Endothelial cell of umbilical vein (primary cell): ENCODE data around the gene DCDC1. TPM values are rescaled to one million over a fixed set of nuclear protein-coding genes. Genes with fewer than 3 reads are reported as not detected.

ENCODE experiments used
- BruUV-seq: library from RNA; stranded (reverse); fragments of 400-500 nt; replicated peaks from 2 replicates; lab custom pipeline; 2021; lab: Mats Ljungman, UMichigan
- CTCF ChIA-PET: fragments of 300-600, 350-600 bp; sonication (Branson Sonifier 250); formaldehyde crosslinking; loops from one replicate; lab custom pipeline; 2021; ENCODE audit warnings: antibody characterized with exemption, inconsistent platforms; lab: Charles Lee
- POLR2A ChIA-PET: fragments of 300-600, 350-600 bp; sonication (Branson Sonifier 250); formaldehyde crosslinking; loops from one replicate; lab custom pipeline; 2021; ENCODE audit warnings: antibody characterized with exemption, inconsistent platforms; lab: Charles Lee
- DNase-seq: peaks from one replicate; pipeline ENCODE4 v3.0.0-alpha.2; 2011; ENCODE audit warnings: low read depth, low spot score
- FAIRE-seq: peaks from 2 replicates; lab custom pipeline; 2011; peaks lifted over from hg19 to GRCh38; lab: Jason Lieb, UNC
- H2AFZ ChIP-seq: 2 replicates; pipeline ENCODE4 v1.6.0; 2012; ENCODE audit warnings: low read depth, low read length, control low read depth, inconsistent platforms
- H3K27ac ChIP-seq: 2 replicates; pipeline ENCODE4 v1.5.1; 2011; ENCODE audit warnings: low read depth, mild to moderate bottlenecking, control low read depth, low read length, moderate library complexity; ENCODE audit not compliant: insufficient read depth
- H3K27me3 ChIP-seq, 2 experiments: 2 replicates each; pipeline versions ENCODE4 v1.6.0 to v1.6.1; 2011; ENCODE audit warnings: low read length in 2 of 2, mixed read lengths in 1 of 2; ENCODE audit not compliant: control insufficient read depth in 2 of 2, insufficient read depth in 2 of 2
- H3K36me3 ChIP-seq, 2 experiments: 2 replicates in 1 of 2; 3 replicates in 1 of 2; pipeline ENCODE4 v1.5.1; 2011; ENCODE audit warnings: low read length in 2 of 2, mild to moderate bottlenecking in 1 of 2, moderate library complexity in 1 of 2; ENCODE audit not compliant: control insufficient read depth in 2 of 2, insufficient read depth in 2 of 2; ENCODE audit errors: extremely low read depth in 1 of 2
- H3K4me1 ChIP-seq: 3 replicates; pipeline ENCODE4 v1.5.1; 2011; ENCODE audit warnings: mild to moderate bottlenecking, low read length; ENCODE audit not compliant: control insufficient read depth, insufficient read depth; ENCODE audit errors: extremely low read depth
- H3K4me2 ChIP-seq: 2 replicates; pipeline ENCODE4 v1.6.1; 2011; ENCODE audit warnings: low read length, control low read depth, mixed read lengths; ENCODE audit not compliant: insufficient read depth
- H3K4me3 ChIP-seq, 3 experiments: fragments of 200-600 bp in 1 of 3; sonication (generic), shearing (Covaris generic) in 1 of 3; replicated peaks in 1 of 3; 2 replicates each; pipeline ENCODE4 v1.5.1; 2011 to 2016; ENCODE audit warnings: control low read depth in 3 of 3, low read length in 3 of 3, mild to moderate bottlenecking in 2 of 3, inconsistent platforms in 1 of 3, low read depth in 1 of 3, moderate library complexity in 1 of 3; ENCODE audit not compliant: insufficient read depth in 1 of 3
- H3K79me2 ChIP-seq: 2 replicates; pipeline ENCODE4 v1.6.0; 2012; ENCODE audit warnings: low read length, inconsistent platforms; ENCODE audit not compliant: control insufficient read depth, insufficient read depth
- H3K9ac ChIP-seq: replicated peaks from 2 replicates; pipeline ENCODE3; 2011; ENCODE audit warnings: low read length, control low read depth; ENCODE audit not compliant: insufficient read depth; ENCODE audit errors: extremely low read depth
- H3K9me1 ChIP-seq: replicated peaks from 3 replicates; pipeline ENCODE4 v1.6.0; 2011; ENCODE audit warnings: mild to moderate bottlenecking, low read length; ENCODE audit not compliant: control insufficient read depth, insufficient read depth; ENCODE audit errors: extremely low read depth
- H3K9me3 ChIP-seq: replicated peaks from 2 replicates; pipeline ENCODE4 v1.5.1; 2012; ENCODE audit warnings: low read length, inconsistent platforms; ENCODE audit not compliant: control insufficient read depth, insufficient read depth
- H4K20me1 ChIP-seq: replicated peaks from 2 replicates; pipeline ENCODE3; 2011; ENCODE audit warnings: mild to moderate bottlenecking, low read length; ENCODE audit not compliant: control insufficient read depth, insufficient read depth; ENCODE audit errors: extremely low read depth
- CTCF ChIP-seq, 2 donors: IDR thresholded peaks; 1 replicate in 1 of 2; 2 replicates in 1 of 2; pipeline ENCODE4 v1.5.1; 2011; ENCODE audit warnings: low read length in 2 of 2, mild to moderate bottlenecking in 2 of 2, moderate library complexity in 2 of 2, control low read depth in 1 of 2, inconsistent platforms in 1 of 2, low read depth in 1 of 2; ENCODE audit not compliant: insufficient read depth in 1 of 2; ENCODE audit errors: extremely low read depth in 1 of 2
- EZH2 ChIP-seq: IDR thresholded peaks from 2 replicates; pipeline ENCODE4 v1.6.1; 2012; ENCODE audit warnings: borderline replicate concordance, low read depth, mild to moderate bottlenecking, moderate library complexity, low read length, inconsistent platforms; ENCODE audit not compliant: severe bottlenecking
- FOS ChIP-seq: IDR thresholded peaks from 2 replicates; pipeline ENCODE4 v1.6.1; 2011; ENCODE audit warnings: mild to moderate bottlenecking, low read length, moderate library complexity, borderline replicate concordance; ENCODE audit not compliant: insufficient read depth
- GATA2 ChIP-seq: IDR thresholded peaks from 2 replicates; pipeline ENCODE4 v1.7.0; 2011; ENCODE audit warnings: low read depth, mild to moderate bottlenecking, moderate library complexity, mixed read lengths, low read length; ENCODE audit not compliant: insufficient read length, insufficient read depth
- JUN ChIP-seq: IDR thresholded peaks from 2 replicates; pipeline ENCODE4 v1.6.1; 2011; ENCODE audit warnings: borderline replicate concordance, low read depth; ENCODE audit not compliant: insufficient read length, insufficient read depth
- MYC ChIP-seq: IDR thresholded peaks from one replicate; pipeline ENCODE4 v1.6.1; 2011; ENCODE audit warnings: mild to moderate bottlenecking, low read depth, low read length
- POLR2A ChIP-seq: IDR thresholded peaks from 2 replicates; pipeline ENCODE4 v1.6.1; 2012; ENCODE audit warnings: low read depth, mild to moderate bottlenecking, control low read depth, low read length
- POLR2AphosphoS5 ChIP-seq: IDR thresholded peaks from 2 replicates; pipeline ENCODE4 v1.6.1; 2012; ENCODE audit warnings: low read depth, mild to moderate bottlenecking, control low read depth, low read length, moderate library complexity; ENCODE audit not compliant: insufficient read depth
- dilution Hi-C: fragments of 300-500 bp; cut with MboI; formaldehyde crosslinking; loops from one replicate; pipeline ENCODE4 v1.15.0; 2019; ENCODE audit warnings: low sequenced_read_pairs; ENCODE audit not compliant: extremely low pct_ligation_motif_present
- intact Hi-C: fragments of 100-400 bp; cut with micrococcal nuclease; formaldehyde crosslinking; loops from one replicate; pipeline ENCODE4 v1.10.0; 2022
- polyA plus RNA-seq, 4 experiments: library from polyadenylated mRNA; depleted of rRNA in 3 of 4; stranded (reverse) in 3 of 4; unstranded in 1 of 4; fragments of >200 nt; gene quantifications; 2 replicates each; pipeline versions ENCODE4 v1.2.1 to v1.2.3, GENCODE V29; 2011 to 2012; ENCODE audit warnings: missing spikeins in 1 of 4
- total RNA-seq: library from RNA; stranded (reverse); gene quantifications from 2 replicates; pipeline ENCODE4 v1.2.3, GENCODE V29; 2021
- TF ChIP-seq, protein P1 (sequence below): IDR thresholded peaks from 2 replicates; pipeline ENCODE4 v1.6.1; 2011; ENCODE audit not compliant: insufficient read depth, insufficient read length

The DCDC1 gene
- total and polyA plus RNA-seq, 2 donors (not counting 3 experiments of a cell fraction or from before 2014, with no cell fraction given) = 0.04 TPM; not detected in 1

DNA sequence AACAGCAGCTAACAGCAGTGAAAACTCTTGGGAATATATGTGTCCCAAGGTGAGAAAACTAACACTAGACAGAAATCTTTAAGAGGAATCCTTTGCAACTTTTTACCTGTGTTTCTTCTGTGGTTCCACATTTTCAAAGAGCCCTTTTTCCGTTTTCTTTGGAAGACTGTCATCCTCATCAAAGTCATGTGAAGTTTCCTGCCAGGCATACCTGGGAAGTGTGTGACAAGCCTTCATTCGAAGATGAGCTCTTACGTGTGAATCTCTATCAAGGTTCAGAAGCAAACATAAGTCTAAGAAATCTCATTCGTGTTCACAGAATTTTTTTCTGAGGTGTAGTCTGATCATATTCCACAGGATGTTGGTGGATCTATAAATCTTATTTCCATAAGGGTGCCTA, 452.8 kb downstream of the DCDC1 start:
- CTCF ChIA-PET = no interaction called here
- Histone ChIP-seq H3K27ac (no peak overlapping the region), H3K27me3 (peaks cover 0 to 6% of the 10 kb centered on the region in 2 experiments), H3K9me3 (no peaks in the 10 kb centered on the region), H3K4me2 (no peak overlapping the region), H3K79me2 (no peaks in the 10 kb centered on the region), H3K9me1 (no peaks in the 10 kb centered on the region), H3K4me3 (no peak overlapping the region), H2AFZ (no peak overlapping the region), H4K20me1 (no peaks in the 10 kb centered on the region), H3K4me1 (no peaks in the 10 kb centered on the region), H3K36me3 (no peaks in the 10 kb centered on the region), H3K9ac (no peak overlapping the region)
- BruUV-seq = no TSS peak
- DNase-seq = no peak
- no peak for FAIRE-seq
- POLR2A ChIA-PET = no interaction called here
- dilution Hi-C loops (no loop called here), intact Hi-C loops (loop anchor here (5.0 to 10.0 kb wide), 2 partner anchors 179 to 1482 kb away; no protein-coding TSS in a partner anchor)
- TF ChIP-seq EZH2 (no peak), POLR2A (no peak), POLR2AphosphoS5 (no peak), JUN (no peak), FOS (no peak), MYC (no peak), GATA2 (no peak), CTCF (IDR thresholded peaks at IDR 0.05; ENCODE audit: extremely low read depth in 1 of 2, insufficient read depth in 1 of 2, low read depth in 1 of 2, low read length in 2 of 2) (no peak)
- TF ChIP-seq, protein P1, sequence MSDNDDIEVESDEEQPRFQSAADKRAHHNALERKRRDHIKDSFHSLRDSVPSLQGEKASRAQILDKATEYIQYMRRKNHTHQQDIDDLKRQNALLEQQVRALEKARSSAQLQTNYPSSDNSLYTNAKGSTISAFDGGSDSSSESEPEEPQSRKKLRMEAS = no peak
